SH-SY5Y (cell line): Measurements from ENCODE around the gene NAGS.

ENCODE experiments used
- GATA2 ChIP-seq: IDR thresholded peaks from 2 replicates; pipeline ENCODE4 v1.6.1; 2011; ENCODE audit warnings: mild to moderate bottlenecking, low read depth, low read length
- GATA3 ChIP-seq: IDR thresholded peaks from 2 replicates; pipeline ENCODE4 v1.6.1; 2011; ENCODE audit warnings: low read depth, mild to moderate bottlenecking, low read length, moderate library complexity

- no peak for TF ChIP-seq GATA2
- no peak for TF ChIP-seq GATA3
Observed at GRCh38 chr17:43967251-43967875, 37.1 kb upstream of the NAGS start.
